Peyer's patch (tissue), 4 donors: ENCODE results near the gene RAB5IF. TPM values are rescaled to one million over a fixed set of nuclear protein-coding genes. Genes with fewer than 3 reads are reported as not detected.
"Not testable (repeated sequence)": the region's sequence is repeated elsewhere in the genome, so short reads cannot be mapped to it uniquely, and the experiment has no call there.

ENCODE experiments used
- DNase-seq, 3 donors: peaks; one replicate each; pipeline ENCODE4 v3.0.0-alpha.2; 2017 to 2019
- H3K27ac ChIP-seq, 4 donors: fragments of 200-600 bp; sonication (generic); one replicate each; pipeline ENCODE4 v1.5.1; 2016 to 2019
- H3K27me3 ChIP-seq, 2 donors: fragments of 200-600 bp; sonication (generic); one replicate each; pipeline ENCODE4 v1.5.1; 2019
- H3K36me3 ChIP-seq, 3 donors: fragments of 200-600 bp; sonication (generic); one replicate each; pipeline ENCODE4 v1.5.1; 2016 to 2019
- H3K4me1 ChIP-seq, 4 donors: fragments of 200-600 bp; sonication (generic); one replicate each; pipeline ENCODE4 v1.5.1; 2016 to 2019
- H3K4me3 ChIP-seq, 4 donors: fragments of 200-600 bp; sonication (generic); 1 replicate in 3 of 4; 2 replicates in 1 of 4; pipeline ENCODE4 v1.5.1; 2016 to 2019; ENCODE audit warnings: mild to moderate bottlenecking in 1 of 4
- H3K9me3 ChIP-seq, 4 donors: fragments of 200-600 bp; sonication (generic); one replicate each; pipeline ENCODE4 v1.5.1; 2016 to 2019; ENCODE audit warnings: mild to moderate bottlenecking in 1 of 4
- CTCF ChIP-seq, 6 experiments: fragments of 450-650 bp in 4 of 6; fragments of 200-600 bp in 2 of 6; sonication (generic) in 1 of 6; IDR thresholded peaks; one replicate each; pipeline ENCODE4 v1.5.1; 2017 to 2019; ENCODE audit warnings: antibody characterized with exemption in 6 of 6, mild to moderate bottlenecking in 3 of 6, moderate library complexity in 1 of 6
- POLR2A ChIP-seq, 2 donors: fragments of 450-650 bp; IDR thresholded peaks; one replicate each; pipeline ENCODE4 v1.5.1; 2017; ENCODE audit warnings: antibody characterized with exemption in 2 of 2, mild to moderate bottlenecking in 2 of 2, moderate library complexity in 2 of 2
- total RNA-seq, 4 donors: library from RNA; depleted of rRNA; stranded (reverse); fragments of >200 nt; gene quantifications; one replicate each; pipeline ENCODE4 v1.1.0, GENCODE V29; 2016

RAB5IF gene
- total RNA-seq = 100 to 1,000 TPM in 2 of 4 donors, 10 to 100 TPM in 2; 55.6 to 193 (median 105) TPM

DNA sequence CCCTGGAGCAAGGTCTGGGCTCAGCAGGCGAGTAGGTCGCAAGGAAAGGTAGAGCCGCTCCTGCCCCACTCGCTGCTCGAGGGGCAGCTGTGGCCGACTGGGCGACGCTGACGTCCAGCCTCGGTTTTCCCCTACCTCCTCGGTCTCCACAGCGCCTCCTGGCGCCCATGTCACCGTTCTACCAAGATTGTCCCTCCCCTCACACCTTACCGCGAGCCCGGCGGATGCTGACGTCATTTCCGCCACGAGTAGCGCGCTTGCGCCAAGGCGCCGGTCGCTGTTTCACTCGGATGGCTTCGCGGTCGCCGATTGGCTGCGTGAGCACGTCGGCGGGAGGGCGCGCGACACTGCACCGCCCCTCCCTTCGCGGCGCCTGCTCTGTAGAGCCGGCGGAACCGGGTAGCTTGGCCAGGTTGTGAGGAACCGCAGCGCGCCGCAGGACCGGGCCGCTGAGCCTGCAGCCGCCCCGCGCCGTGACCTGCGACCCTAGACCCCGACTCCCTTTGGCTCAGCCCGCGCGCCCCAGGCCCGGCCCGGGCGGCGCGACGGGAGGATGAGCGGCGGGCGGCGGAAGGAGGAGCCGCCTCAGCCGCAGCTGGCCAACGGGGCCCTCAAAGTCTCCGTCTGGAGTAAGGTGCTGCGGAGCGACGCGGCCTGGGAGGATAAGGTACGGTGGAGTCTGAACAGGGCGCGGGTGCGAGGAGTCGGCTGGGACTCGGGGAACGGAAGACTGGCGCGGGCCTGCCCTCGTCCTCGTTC is at the start of gene RAB5IF:
RAB5IF (plus strand) TSS at position 381 of the 759 bp plus-strand sequence; CDS start at position 554, 173 bp downstream.
- DNase-seq = peak; percentile 97 to 100 (median 99)
- peak; percentile 93 to 99 (median 98) for TF ChIP-seq CTCF (IDR thresholded peaks at IDR 0.05)
- TF ChIP-seq POLR2A (IDR thresholded peaks at IDR 0.05) = peak; percentile 94 to 97
- Histone ChIP-seq H3K27ac (peak within 1 kb of the TSS; percentile 91 to 98 (median 94)), H3K36me3 (peaks cover 0 to 28% (median 0%) of the 10 kb centered on the region in 3 donors), H3K4me3 (peak within 1 kb of the TSS; percentile 80 to 99 (median 95)), H3K9me3 (no peaks in the 10 kb centered on the region), H3K4me1 (peaks cover 3 to 26% (median 5%) of the 10 kb centered on the region in 4 donors), H3K27me3 (no peaks in the 10 kb centered on the region)

GRCh38 chr20:36562724-36563123 is 42.9 kb upstream of the RAB5IF start:
- Histone ChIP-seq H3K9me3 (no peaks in the 10 kb centered on the region), H3K4me3 (no peak overlapping the region), H3K27me3 (no peaks in the 10 kb centered on the region), H3K4me1 (no peaks in the 10 kb centered on the region), H3K36me3 (no peaks in the 10 kb centered on the region), H3K27ac (no peak overlapping the region)
- no peak for DNase-seq
- TF ChIP-seq POLR2A (IDR thresholded peaks at IDR 0.05) (no peak), CTCF (IDR thresholded peaks at IDR 0.05) (no peak)

GRCh38 chr20:36563374-36563773 is 42.2 kb upstream of the RAB5IF start:
- TF ChIP-seq CTCF (IDR thresholded peaks at IDR 0.05) (no peak), POLR2A (IDR thresholded peaks at IDR 0.05) (no peak)
- Histone ChIP-seq H3K4me3 (no peak overlapping the region), H3K9me3 (no peaks in the 10 kb centered on the region), H3K4me1 (no peaks in the 10 kb centered on the region), H3K27ac (no peak overlapping the region), H3K27me3 (no peaks in the 10 kb centered on the region), H3K36me3 (no peaks in the 10 kb centered on the region)
- no peak for DNase-seq

DNA sequence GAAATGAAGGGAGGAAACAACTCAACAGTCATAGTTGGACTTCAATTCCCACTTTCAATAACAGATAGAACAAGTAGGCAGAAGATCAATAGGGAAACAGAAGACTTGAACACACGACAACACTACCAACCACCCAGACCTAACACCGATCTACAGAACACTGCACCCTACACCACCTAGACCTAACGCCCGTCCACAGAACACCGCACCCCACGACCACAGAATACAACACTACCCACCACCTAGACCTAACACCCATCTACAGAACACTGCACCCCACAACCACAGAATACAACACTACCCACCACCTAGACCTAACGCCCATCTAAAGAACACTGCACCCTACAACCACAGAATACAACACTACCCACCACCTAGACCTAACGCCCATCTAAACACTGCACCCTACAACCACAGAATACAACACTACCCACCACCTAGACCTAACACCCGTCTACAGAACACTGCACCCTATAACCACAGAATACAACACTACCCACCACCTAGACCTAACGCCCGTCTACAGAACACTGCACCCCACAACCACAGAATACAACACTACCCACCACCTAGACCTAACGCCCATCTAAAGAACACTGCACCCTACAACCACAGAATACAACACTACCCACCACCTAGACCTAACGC is 41.4 kb upstream of the RAB5IF start:
- H3K9me3 ChIP-seq, H3K27ac ChIP-seq, H3K4me3 ChIP-seq, H3K36me3 ChIP-seq, H3K27me3 ChIP-seq, H3K4me1 ChIP-seq, DNase-seq: not testable (repeated sequence)

DNA sequence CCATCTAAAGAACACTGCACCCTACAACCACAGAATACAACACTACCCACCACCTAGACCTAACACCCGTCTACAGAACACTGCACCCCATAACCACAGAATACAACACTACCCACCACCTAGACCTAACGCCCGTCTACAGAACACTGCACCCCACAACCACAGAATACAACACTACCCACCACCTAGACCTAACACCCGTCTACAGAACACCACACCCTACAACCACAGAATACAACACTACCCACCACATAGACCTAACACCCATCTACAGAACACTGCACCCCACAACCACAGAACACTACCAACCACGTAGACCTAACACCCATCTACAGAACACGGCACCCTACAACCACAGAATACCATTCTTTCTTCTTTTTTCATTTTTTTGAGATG is 40.9 kb upstream of the RAB5IF start:
- H3K27me3 ChIP-seq, H3K4me1 ChIP-seq, DNase-seq, H3K27ac ChIP-seq, H3K4me3 ChIP-seq, H3K36me3 ChIP-seq, H3K9me3 ChIP-seq: not testable (repeated sequence)

GRCh38 chr20:36565520-36565919 is 40.1 kb upstream of the RAB5IF start:
- no peaks in the 10 kb centered on the region for H3K4me1 ChIP-seq
- H3K4me3 ChIP-seq = no peak overlapping the region
- H3K9me3 ChIP-seq = no peaks in the 10 kb centered on the region
- H3K27me3 ChIP-seq = no peaks in the 10 kb centered on the region
- no peak for DNase-seq
- H3K27ac ChIP-seq = no peak overlapping the region
- no peak for TF ChIP-seq POLR2A (IDR thresholded peaks at IDR 0.05)
- no peak for TF ChIP-seq CTCF (IDR thresholded peaks at IDR 0.05)
- H3K36me3 ChIP-seq = no peaks in the 10 kb centered on the region
